ENCODE data around the gene ASPG.

Gene ASPG

DNA sequence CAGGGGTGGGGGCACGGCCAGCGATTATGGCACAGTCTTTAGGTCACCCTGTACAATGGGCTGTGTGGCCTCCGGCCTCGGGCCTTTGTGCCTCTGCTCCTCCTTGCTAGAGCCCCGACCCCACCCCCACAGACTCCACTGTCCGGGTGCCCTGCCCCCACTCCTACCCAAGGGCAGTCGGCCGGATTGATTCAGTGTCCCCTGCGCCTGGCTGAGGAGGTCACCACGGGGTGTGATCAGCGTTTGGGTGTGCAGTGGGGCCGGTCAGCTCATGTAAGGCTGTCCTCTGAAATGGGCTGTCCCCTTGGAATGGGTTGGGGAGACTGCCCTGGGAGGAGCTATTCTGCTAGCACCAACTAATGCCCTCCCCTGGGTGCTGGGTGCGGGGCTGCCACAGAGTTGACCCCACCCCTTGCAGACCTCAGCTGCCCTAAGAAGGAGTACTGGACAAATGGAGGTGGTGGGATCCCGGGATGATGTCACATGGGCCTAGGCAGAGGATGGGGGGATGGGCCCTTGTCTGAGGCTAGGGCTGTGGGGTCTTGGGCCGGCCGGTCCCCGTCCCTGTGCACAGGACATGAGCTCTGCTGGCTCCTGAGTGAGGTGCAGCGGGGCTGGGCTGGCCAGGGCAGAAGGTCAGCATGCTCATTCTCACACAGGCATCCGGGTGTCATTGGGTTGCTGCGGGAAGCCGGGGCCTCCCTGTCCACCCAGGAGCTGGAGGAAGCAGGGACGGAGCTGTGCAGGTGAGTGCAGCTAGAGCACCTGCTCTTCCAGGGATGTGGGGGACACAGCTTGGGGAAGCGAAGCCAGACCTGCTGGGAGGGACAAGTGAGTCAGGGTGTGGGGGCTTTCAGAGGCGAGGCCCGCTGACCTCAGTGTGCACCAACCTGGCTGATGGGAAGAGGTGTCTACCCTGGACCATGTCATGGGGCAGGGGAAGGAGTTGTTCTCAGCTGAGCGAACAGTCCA is 23.4 kb downstream of the ASPG start:
- no peaks in the 10 kb centered on the region for H3K79me2 ChIP-seq (ENCODE audit: insufficient read depth, low read length)
- no peaks in the 10 kb centered on the region for H3F3A ChIP-seq (ENCODE audit: insufficient read depth)
- H3K36me3 ChIP-seq (ENCODE audit: low read length), result no peaks in the 10 kb centered on the region
- no peak overlapping the region for H3K4me2 ChIP-seq (ENCODE audit: low read depth, low read length, poor library complexity, severe bottlenecking)
- H4K20me1 ChIP-seq (ENCODE audit: low read depth, low read length), result no peaks in the 10 kb centered on the region
- no peaks in the 10 kb centered on the region for H3K9me2 ChIP-seq (replicated peaks; ENCODE audit: insufficient read depth, low read length)
- no peaks in the 10 kb centered on the region for H3K9me3 ChIP-seq (ENCODE audit: insufficient read depth, low read length)
- TF ChIP-seq EZH2phosphoT487 (conservative IDR thresholded peaks at IDR 0.05; ENCODE audit: low read length), result no peak
- TF ChIP-seq, protein P1, sequence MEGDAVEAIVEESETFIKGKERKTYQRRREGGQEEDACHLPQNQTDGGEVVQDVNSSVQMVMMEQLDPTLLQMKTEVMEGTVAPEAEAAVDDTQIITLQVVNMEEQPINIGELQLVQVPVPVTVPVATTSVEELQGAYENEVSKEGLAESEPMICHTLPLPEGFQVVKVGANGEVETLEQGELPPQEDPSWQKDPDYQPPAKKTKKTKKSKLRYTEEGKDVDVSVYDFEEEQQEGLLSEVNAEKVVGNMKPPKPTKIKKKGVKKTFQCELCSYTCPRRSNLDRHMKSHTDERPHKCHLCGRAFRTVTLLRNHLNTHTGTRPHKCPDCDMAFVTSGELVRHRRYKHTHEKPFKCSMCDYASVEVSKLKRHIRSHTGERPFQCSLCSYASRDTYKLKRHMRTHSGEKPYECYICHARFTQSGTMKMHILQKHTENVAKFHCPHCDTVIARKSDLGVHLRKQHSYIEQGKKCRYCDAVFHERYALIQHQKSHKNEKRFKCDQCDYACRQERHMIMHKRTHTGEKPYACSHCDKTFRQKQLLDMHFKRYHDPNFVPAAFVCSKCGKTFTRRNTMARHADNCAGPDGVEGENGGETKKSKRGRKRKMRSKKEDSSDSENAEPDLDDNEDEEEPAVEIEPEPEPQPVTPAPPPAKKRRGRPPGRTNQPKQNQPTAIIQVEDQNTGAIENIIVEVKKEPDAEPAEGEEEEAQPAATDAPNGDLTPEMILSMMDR (IDR thresholded peaks at IDR 0.05; ENCODE audit: insufficient read depth, low read length, poor library complexity, severe bottlenecking), result no peak
- H3K4me3 ChIP-seq (ENCODE audit: insufficient read depth, low read length, poor library complexity, severe bottlenecking), result no peak overlapping the region
- H3K9ac ChIP-seq (ENCODE audit: low read length), result no peak overlapping the region
- H3K27me3 ChIP-seq (ENCODE audit: low read length), result no peaks in the 10 kb centered on the region
- H2AFZ ChIP-seq (ENCODE audit: low read depth, low read length, severe bottlenecking), result no peak overlapping the region
- H3K27ac ChIP-seq (ENCODE audit: low read depth, low read length), result no peak overlapping the region

- H3K4me2 ChIP-seq (ENCODE audit: low read depth, low read length, poor library complexity, severe bottlenecking), result no peak overlapping the region
- TF ChIP-seq EZH2phosphoT487 (conservative IDR thresholded peaks at IDR 0.05; ENCODE audit: low read length), result no peak
- TF ChIP-seq, protein P1 (IDR thresholded peaks at IDR 0.05; ENCODE audit: insufficient read depth, low read length, poor library complexity, severe bottlenecking), result no peak
- H3K79me2 ChIP-seq (ENCODE audit: insufficient read depth, low read length), result no peaks in the 10 kb centered on the region
- no peaks in the 10 kb centered on the region for H3K9me3 ChIP-seq (ENCODE audit: insufficient read depth, low read length)
- no peaks in the 10 kb centered on the region for H3K27me3 ChIP-seq (ENCODE audit: low read length)
- H4K20me1 ChIP-seq (ENCODE audit: low read depth, low read length), result no peaks in the 10 kb centered on the region
- no peak overlapping the region for H3K27ac ChIP-seq (ENCODE audit: low read depth, low read length)
- H3K36me3 ChIP-seq (ENCODE audit: low read length), result no peaks in the 10 kb centered on the region
- no peaks in the 10 kb centered on the region for H3F3A ChIP-seq (ENCODE audit: insufficient read depth)
- no peaks in the 10 kb centered on the region for H3K9me2 ChIP-seq (replicated peaks; ENCODE audit: insufficient read depth, low read length)
- no peak overlapping the region for H2AFZ ChIP-seq (ENCODE audit: low read depth, low read length, severe bottlenecking)
- H3K9ac ChIP-seq (ENCODE audit: low read length), result no peak overlapping the region
- H3K4me3 ChIP-seq (ENCODE audit: insufficient read depth, low read length, poor library complexity, severe bottlenecking), result no peak overlapping the region
These were observed 24.3 kb downstream of the ASPG start for GRCh38 chr14:104109731-104110361.

GRCh38 chr14:104110491-104111209 is 25.1 kb downstream of the ASPG start:
- Histone ChIP-seq H3F3A (ENCODE audit: insufficient read depth) (no peaks in the 10 kb centered on the region), H3K9me2 (replicated peaks; ENCODE audit: insufficient read depth, low read length) (no peaks in the 10 kb centered on the region), H2AFZ (ENCODE audit: low read depth, low read length, severe bottlenecking) (no peak overlapping the region), H3K4me2 (ENCODE audit: low read depth, low read length, poor library complexity, severe bottlenecking) (no peak overlapping the region), H3K27ac (ENCODE audit: low read depth, low read length) (no peak overlapping the region), H3K9me3 (ENCODE audit: insufficient read depth, low read length) (no peaks in the 10 kb centered on the region), H3K27me3 (ENCODE audit: low read length) (no peaks in the 10 kb centered on the region), H3K36me3 (ENCODE audit: low read length) (no peaks in the 10 kb centered on the region), H3K4me3 (ENCODE audit: insufficient read depth, low read length, poor library complexity, severe bottlenecking) (no peak overlapping the region), H3K79me2 (ENCODE audit: insufficient read depth, low read length) (no peaks in the 10 kb centered on the region), H4K20me1 (ENCODE audit: low read depth, low read length) (no peaks in the 10 kb centered on the region), H3K9ac (ENCODE audit: low read length) (no peak overlapping the region)
- TF ChIP-seq, protein P1 (IDR thresholded peaks at IDR 0.05; ENCODE audit: insufficient read depth, low read length, poor library complexity, severe bottlenecking), result no peak
- no peak for TF ChIP-seq EZH2phosphoT487 (conservative IDR thresholded peaks at IDR 0.05; ENCODE audit: low read length)
